GM21423 (cell line): ENCODE measurements around the gene CTSL.

Experiments used
- ATAC-seq: cut with Tn5 transposase; IDR thresholded peaks from one replicate; pipeline ENCODE4 v1.9.1; 2021; ENCODE audit warnings: mild to moderate bottlenecking, moderate library complexity; ENCODE audit not compliant: unreplicated experiment

CTSL gene

DNA sequence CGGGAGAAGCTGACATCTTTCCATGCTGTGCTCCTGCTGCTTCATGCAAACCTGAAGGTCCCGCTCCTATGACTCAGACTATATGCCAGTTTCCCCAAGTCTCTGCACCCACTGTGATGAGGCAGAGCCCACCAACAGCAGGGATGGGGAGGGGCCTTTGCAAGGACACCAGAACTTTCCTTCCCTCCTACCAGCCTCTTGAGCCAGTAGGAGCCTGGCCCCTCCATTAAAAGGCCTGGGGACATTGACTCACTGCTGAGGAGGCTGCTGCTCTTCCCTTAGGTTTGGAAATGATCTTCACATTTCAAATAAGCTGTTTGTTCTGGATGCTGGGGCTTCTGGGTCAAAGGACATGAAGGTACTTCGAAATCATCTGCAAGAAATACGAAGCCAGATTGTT is 26.1 kb upstream of the CTSL start:
- no peak for ATAC-seq

GRCh38 chr9:87701491-87701890 is 24.4 kb upstream of the CTSL start:
- no peak for ATAC-seq

DNA sequence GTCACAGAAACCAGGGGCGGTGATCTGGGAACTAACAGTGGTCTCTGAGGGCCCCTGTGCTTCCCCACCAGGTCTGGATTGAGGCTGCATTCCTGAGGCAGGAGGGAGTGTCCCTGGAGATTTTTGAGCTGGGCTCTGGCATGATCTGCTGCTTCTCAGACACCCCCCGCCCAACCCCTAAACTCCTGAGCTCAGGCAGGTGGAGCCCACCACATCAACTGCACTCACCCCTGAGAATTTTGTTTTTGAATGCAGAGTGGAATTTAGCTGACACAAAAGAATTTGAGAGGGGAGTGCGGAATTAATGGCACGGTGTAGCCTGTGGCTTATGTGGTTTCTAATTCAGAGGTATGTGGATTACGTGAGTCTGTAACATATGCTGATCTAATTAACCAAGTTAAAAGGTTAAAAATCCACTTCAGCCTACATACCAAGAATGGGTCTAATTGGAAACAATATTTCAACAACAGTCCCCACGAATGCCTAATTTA is 23.9 kb upstream of the CTSL start:
- no peak for ATAC-seq

GRCh38 chr9:87702921-87703320 is 23.0 kb upstream of the CTSL start:
- no peak for ATAC-seq

GRCh38 chr9:87703636-87704276 is 22.2 kb upstream of the CTSL start:
- no peak for ATAC-seq

DNA sequence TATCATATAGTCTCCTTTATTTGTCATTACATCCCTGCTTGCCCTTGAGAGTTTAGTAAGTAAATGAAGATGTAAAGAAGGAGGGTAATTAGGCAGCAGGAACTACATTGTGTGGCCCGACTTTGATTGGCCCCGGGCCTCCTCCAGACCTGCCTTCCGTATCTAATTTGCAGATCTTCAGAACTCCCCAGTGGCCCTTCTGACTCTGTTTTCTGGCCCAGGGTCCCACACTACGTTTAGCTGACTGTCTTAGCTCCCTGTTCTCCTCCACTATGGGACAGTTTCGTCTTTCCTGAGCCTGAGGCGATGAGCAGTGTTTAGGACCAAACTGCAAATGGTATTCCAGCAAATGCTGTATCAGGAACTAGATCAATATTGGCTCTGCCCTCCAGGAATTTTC is 21.6 kb upstream of the CTSL start:
- no peak for ATAC-seq

GRCh38 chr9:87706066-87706739 is 19.7 kb upstream of the CTSL start:
- no peak for ATAC-seq

DNA sequence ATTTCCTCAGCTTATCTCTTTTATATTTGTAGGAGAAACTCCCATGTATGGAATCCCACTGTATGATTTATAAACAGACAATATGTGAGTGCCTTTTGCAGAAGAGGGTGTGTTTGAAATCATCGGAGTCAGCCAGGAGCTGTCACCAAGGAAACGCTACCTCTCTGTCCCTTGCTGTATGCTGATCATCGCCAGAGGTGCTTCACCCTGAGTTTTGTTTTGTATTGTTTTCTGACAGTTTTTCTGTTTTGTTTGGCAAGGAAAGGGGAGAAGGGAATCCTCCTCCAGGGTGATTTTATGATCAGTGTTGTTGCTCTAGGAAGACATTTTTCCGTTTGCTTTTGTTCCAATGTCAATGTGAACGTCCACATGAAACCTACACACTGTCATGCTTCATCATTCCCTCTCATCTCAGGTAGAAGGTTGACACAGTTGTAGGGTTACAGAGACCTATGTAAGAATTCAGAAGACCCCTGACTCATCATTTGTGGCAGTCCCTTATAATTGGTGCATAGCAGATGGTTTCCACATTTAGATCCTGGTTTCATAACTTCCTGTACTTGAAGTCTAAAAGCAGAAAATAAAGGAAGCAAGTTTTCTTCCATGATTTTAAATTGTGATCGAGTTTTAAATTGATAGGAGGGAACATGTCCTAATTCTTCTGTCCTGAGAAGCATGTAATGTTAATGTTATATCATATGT is 18.0 kb upstream of the CTSL start:
- no peak for ATAC-seq

GRCh38 chr9:87708546-87708945 is 17.4 kb upstream of the CTSL start:
- ATAC-seq = no peak

DNA sequence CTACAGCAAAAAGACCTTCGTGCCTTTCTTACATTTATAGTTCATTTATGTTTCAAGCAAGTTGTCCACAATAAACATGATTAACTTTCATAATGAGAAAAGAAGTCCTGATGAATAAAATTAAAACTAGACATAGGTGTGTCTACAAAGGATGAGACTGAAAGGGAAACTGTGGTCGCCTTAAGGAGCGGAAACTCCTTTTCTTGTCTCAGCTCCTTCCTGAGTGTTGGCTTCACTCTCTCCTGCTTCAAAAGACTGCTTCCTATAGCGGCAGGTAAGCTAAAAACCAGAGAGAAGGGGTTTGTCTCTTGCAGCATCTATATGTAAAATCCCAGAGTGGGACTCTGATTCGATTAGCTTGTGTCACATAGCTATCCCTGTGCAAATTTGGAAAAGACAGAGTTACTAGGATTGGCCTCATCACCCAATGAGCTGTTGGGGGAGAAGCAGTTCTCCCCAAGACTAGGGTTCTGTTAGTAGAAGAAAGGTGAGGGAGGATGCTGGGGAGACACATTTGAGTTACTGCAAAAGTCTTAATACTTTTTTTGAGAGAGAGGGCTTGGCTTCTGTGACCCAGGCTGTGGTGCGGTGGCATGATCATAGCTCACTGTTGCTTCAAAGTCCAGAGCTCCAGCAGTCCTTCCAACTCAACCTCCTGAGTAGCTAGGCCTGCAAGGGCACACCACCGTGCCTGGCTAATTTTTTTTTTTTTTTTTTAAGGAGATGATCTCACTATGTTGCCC is 16.8 kb upstream of the CTSL start:
- no peak for ATAC-seq

- no peak for ATAC-seq
These were observed 15.5 kb upstream of the CTSL start for GRCh38 chr9:87710443-87710842.

DNA sequence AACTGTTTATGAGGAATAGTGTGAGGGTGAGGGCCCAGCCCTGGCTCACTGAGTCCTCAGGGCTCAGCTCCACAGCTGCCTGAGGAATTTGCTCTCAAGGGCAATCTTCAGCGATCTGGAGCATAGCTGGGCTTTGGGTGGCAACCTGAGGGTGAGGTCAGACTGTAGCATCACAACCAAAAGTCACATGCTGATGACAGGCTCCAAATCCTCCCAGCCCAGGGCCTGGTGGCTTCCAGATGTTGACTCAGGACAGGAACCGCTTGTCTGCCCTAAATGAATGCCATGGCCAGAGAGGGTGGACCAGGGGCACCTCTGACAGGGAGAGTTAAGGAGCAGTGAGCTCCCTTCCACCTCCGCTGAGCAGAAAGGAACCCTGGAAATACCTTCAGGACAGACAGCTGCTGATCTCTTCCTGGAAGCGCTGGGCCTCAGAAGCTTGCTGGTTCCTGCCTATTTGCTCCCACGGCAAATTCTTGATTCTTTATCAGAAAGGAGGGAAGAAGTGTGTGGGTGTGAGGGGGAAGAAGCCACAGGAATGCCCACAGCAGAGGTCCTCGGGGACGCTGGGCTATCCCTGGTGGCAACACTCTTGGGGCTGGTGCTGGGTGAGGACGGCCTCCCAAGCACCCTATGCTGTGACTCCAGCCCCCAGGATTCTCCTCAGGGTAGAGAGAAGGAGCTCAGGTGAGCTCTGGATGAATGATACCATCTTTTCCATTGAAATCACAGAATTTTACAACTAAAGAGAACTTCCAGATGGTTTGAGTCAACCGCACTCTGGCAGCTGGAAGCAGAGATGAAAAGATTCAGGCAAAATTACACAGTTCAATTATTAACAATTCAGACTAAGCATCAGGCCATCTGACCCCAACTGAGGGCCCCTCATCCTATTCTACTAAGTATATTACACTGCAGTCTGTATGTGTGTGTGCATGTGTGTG is 13.8 kb upstream of the CTSL start:
- ATAC-seq = no peak

DNA sequence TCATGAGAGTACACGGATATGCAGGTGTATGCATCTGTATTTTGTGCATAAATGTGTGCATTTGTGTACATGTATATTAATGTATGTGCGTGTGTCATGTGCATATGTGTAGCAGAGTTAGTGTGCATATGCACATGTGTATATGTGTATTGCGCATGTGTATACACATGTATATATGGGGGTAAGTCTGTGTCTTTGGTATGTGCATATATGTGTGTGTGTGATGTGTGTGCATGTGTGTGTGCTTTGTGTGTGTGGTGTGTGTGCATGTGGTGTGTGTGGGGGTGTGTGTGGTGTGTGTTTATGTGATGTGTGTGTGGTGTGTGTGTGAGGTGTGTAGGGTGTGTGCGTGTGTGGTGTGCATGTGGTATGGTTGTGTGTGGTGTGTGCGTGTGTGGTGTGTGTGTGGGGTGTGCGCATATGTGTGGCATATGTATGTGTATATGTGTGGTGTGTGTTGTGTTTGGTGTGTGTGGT is 13.1 kb upstream of the CTSL start:
- ATAC-seq = no peak

- no peak for ATAC-seq
These were observed 12.5 kb upstream of the CTSL start for GRCh38 chr9:87713278-87713987.

DNA sequence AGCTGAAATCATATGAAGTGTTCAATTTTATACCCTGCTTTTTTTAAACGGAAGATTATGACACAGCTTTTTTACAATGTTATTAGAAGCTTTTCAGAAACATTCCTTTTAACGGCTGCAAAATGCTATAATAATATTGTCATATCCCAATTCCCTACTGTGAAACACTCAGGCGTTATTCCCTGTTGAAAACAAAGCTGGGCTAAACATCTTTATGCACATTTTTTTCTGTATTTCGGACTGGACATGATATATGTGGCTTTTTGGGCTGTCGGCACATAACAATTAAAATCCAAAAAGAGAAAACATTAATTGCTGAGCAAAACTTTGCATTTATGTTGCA is 12.0 kb upstream of the CTSL start:
- ATAC-seq = no peak

DNA sequence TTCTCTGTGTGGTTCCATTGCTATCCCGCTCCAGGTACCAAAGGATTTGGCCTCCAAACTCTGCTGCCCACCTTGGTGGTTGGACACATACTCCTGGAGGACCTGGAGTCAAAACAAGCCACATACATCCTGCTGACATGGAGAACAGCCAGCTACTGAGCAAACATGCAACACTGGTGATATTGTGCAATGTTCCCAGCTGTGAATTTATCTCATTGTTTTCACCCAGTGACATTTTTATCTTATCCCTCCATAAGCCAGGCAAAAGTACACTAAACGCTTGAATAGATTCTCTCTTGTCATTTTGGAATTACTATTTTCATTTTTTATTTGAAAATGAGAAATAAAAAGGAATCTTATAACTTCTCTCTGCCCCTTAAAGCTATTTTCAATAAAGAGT is 11.1 kb upstream of the CTSL start:
- no peak for ATAC-seq

DNA sequence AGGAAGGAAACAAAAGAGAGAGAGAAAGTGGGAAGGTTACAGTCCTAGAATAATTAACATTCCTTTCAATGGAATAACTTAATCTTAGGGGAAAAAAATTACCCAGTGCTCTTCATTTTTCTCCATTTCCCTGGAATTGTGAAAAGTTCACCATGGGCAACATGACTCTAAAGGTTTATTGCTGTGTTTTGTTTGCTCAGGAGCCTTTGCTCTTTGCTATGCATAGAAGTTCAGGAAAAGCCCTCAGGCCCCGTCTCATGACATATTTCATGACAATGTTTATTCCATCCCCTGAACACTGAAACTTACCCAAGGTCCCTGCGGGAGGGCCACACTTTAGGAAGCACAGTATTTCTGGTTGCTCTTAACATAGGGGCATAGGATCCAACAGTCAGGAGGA is 9.8 kb upstream of the CTSL start:
- ATAC-seq = no peak

- no peak for ATAC-seq
These were observed 8.5 kb upstream of the CTSL start for GRCh38 chr9:87717456-87717855.

DNA sequence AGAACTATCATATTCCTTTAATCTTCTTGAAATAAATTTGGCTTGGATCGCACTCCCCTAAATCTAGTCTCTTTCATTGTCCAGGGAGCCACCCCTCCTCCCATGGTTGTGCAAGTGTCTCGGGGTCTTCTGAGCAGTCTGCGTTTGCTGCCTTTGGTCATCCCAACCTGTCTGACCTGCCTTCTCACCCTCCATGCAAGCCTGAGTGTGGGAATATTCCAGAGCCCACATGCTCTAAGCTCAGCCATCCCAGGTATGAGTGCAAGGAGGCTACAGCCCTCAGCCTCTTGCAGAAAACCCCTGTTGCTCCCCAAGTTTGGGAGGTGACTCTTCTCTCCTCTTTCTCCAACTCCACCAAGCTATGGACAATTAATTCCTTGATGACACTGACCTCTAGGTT is 7.7 kb upstream of the CTSL start:
- no peak for ATAC-seq
